Fibroblast of lung (primary cell): ENCODE results near the gene GSDMA. TPM values are rescaled to one million over a fixed set of nuclear protein-coding genes. Genes with fewer than 3 reads are reported as not detected.

Source experiments
- DNase-seq, 2 donors: peaks; one replicate each; pipeline versions ENCODE4 v3.0.0 to v3.0.0-alpha.2; 2010; ENCODE audit warnings: low read depth in 2 of 2
- H2AFZ ChIP-seq: 2 replicates; pipeline ENCODE4 v1.5.1; 2012; ENCODE audit warnings: low read length, control low read depth, inconsistent platforms
- H3K27ac ChIP-seq: 2 replicates; pipeline ENCODE4 v1.5.1; 2011; ENCODE audit warnings: low read length, control low read depth; ENCODE audit not compliant: insufficient read depth
- H3K27me3 ChIP-seq: 2 replicates; pipeline ENCODE4 v1.5.1; 2011; ENCODE audit warnings: mild to moderate bottlenecking, low read length; ENCODE audit not compliant: control insufficient read depth, insufficient read depth
- H3K36me3 ChIP-seq: 2 replicates; pipeline ENCODE4 v1.5.1; 2011; ENCODE audit warnings: low read length; ENCODE audit not compliant: control insufficient read depth, insufficient read depth
- H3K4me1 ChIP-seq: 2 replicates; pipeline ENCODE4 v1.5.1; 2011; ENCODE audit warnings: low read length; ENCODE audit not compliant: control insufficient read depth, insufficient read depth; ENCODE audit errors: extremely low read depth
- H3K4me2 ChIP-seq: 2 replicates; pipeline ENCODE4 v1.5.1; 2011; ENCODE audit warnings: low read length, control low read depth; ENCODE audit not compliant: insufficient read depth; ENCODE audit errors: extremely low read depth
- H3K4me3 ChIP-seq, 4 experiments: fragments of 200-600 bp in 1 of 4; sonication (generic) in 1 of 4; replicated peaks in 1 of 4; 2 replicates each; pipeline ENCODE4 v1.5.1; 2011 to 2016; ENCODE audit warnings: low read length in 4 of 4, low read depth in 3 of 4, mild to moderate bottlenecking in 3 of 4, control low read depth in 2 of 4, inconsistent platforms in 1 of 4, mixed read lengths in 1 of 4; ENCODE audit not compliant: insufficient read depth in 1 of 4; ENCODE audit errors: control extremely low read depth in 1 of 4
- H3K79me2 ChIP-seq: 2 replicates; pipeline ENCODE4 v1.5.1; 2012; ENCODE audit warnings: mild to moderate bottlenecking, low read length, inconsistent platforms; ENCODE audit not compliant: control insufficient read depth, insufficient read depth
- H3K9ac ChIP-seq: 2 replicates; pipeline ENCODE4 v1.5.1; 2011; ENCODE audit warnings: mild to moderate bottlenecking, low read length, control low read depth; ENCODE audit not compliant: insufficient read depth
- H3K9me3 ChIP-seq: 2 replicates; pipeline ENCODE4 v1.5.1; 2012; ENCODE audit warnings: low read depth, low read length; ENCODE audit not compliant: control insufficient read depth, insufficient read depth
- H4K20me1 ChIP-seq: 2 replicates; pipeline ENCODE4 v1.5.1; 2011; ENCODE audit warnings: low read length; ENCODE audit not compliant: control insufficient read depth, insufficient read depth; ENCODE audit errors: extremely low read depth
- CTCF ChIP-seq, 2 donors: IDR thresholded peaks in 1 of 2; conservative IDR thresholded peaks in 1 of 2; 1 replicate in 1 of 2; 2 replicates in 1 of 2; pipeline ENCODE4 v1.5.1; 2011 to 2012; ENCODE audit warnings: low read length in 2 of 2, control low read depth in 1 of 2, inconsistent platforms in 1 of 2, low read depth in 1 of 2, mild to moderate bottlenecking in 1 of 2
- EZH2 ChIP-seq: IDR thresholded peaks from 2 replicates; pipeline ENCODE4 v1.5.1; 2012; ENCODE audit warnings: low read length, control low read depth, mild to moderate bottlenecking; ENCODE audit errors: missing control alignments
- polyA plus RNA-seq, 2 donors: library from polyadenylated mRNA; depleted of rRNA in 1 of 2; stranded (reverse) in 1 of 2; unstranded in 1 of 2; fragments of >200 nt; gene quantifications; 2 replicates each; pipeline ENCODE4 v1.2.1, GENCODE V29; 2011 to 2012; ENCODE audit warnings: missing spikeins in 1 of 2
- total RNA-seq: library from RNA; depleted of rRNA; stranded (reverse); fragments of >200 nt; gene quantifications from 2 replicates; pipeline ENCODE4 v1.2.1, GENCODE V29; 2014

Gene GSDMA
- total and polyA plus RNA-seq, 2 donors (not counting 1 experiment from before 2014, with no cell fraction given), result not detected

- no peaks in the 10 kb centered on the region for H3K27me3 ChIP-seq
- H3K9ac ChIP-seq, result no peak overlapping the region
- peak in 1 of 2 donors; percentile 29 for DNase-seq
- H3K4me2 ChIP-seq, result peak overlapping the region; percentile 17
- no peak overlapping the region for H3K27ac ChIP-seq
- H3K9me3 ChIP-seq, result no peaks in the 10 kb centered on the region
- peak overlapping the region; percentile 45 for H2AFZ ChIP-seq
- H3K4me1 ChIP-seq, result peaks cover 6% of the 10 kb centered on the region
- no peaks in the 10 kb centered on the region for H3K36me3 ChIP-seq
- no peak overlapping the region for H3K4me3 ChIP-seq
- no peaks in the 10 kb centered on the region for H3K79me2 ChIP-seq
- TF ChIP-seq CTCF (conservative IDR thresholded peaks at IDR 0.05 in 1 of 2, IDR thresholded peaks at IDR 0.05 in 1 of 2; ENCODE audit: low read depth in 1 of 2, low read length in 2 of 2) (no peak), EZH2 (no peak)
- no peaks in the 10 kb centered on the region for H4K20me1 ChIP-seq
Measured at GRCh38 chr17:39935909-39936308, 26.9 kb upstream of the GSDMA start.

- no peak for DNase-seq
- Histone ChIP-seq H3K36me3 (no peaks in the 10 kb centered on the region), H3K4me2 (no peak overlapping the region), H2AFZ (no peak overlapping the region), H3K79me2 (no peaks in the 10 kb centered on the region), H3K4me3 (no peak overlapping the region), H3K4me1 (peaks cover 6% of the 10 kb centered on the region), H3K27ac (no peak overlapping the region), H3K9me3 (no peaks in the 10 kb centered on the region), H3K27me3 (peaks cover 5% of the 10 kb centered on the region), H3K9ac (no peak overlapping the region), H4K20me1 (no peaks in the 10 kb centered on the region)
- TF ChIP-seq CTCF (conservative IDR thresholded peaks at IDR 0.05 in 1 of 2, IDR thresholded peaks at IDR 0.05 in 1 of 2; ENCODE audit: low read depth in 1 of 2, low read length in 2 of 2) (no peak), EZH2 (no peak)
Measured at GRCh38 chr17:39937447-39937846, 25.4 kb upstream of the GSDMA start.

- Histone ChIP-seq H3K4me3 (no peak overlapping the region), H3K27me3 (peaks cover 7% of the 10 kb centered on the region), H3K79me2 (no peaks in the 10 kb centered on the region), H3K9me3 (no peaks in the 10 kb centered on the region), H4K20me1 (no peaks in the 10 kb centered on the region), H3K4me1 (peaks cover 6% of the 10 kb centered on the region), H3K36me3 (no peaks in the 10 kb centered on the region), H3K9ac (no peak overlapping the region), H3K27ac (no peak overlapping the region), H2AFZ (no peak overlapping the region), H3K4me2 (no peak overlapping the region)
- no peak for TF ChIP-seq CTCF (conservative IDR thresholded peaks at IDR 0.05 in 1 of 2, IDR thresholded peaks at IDR 0.05 in 1 of 2; ENCODE audit: low read depth in 1 of 2, low read length in 2 of 2)
- no peak for TF ChIP-seq EZH2
- DNase-seq, result no peak
Measured at GRCh38 chr17:39938140-39938869, 24.5 kb upstream of the GSDMA start.
